Esophagus (tissue), 2 donors: Measurements from ENCODE around the gene OTX2. TPM values are rescaled to one million over a fixed set of nuclear protein-coding genes. Genes with fewer than 3 reads are reported as not detected.

Experiments
- H3K27ac ChIP-seq, 2 donors: one replicate each; pipeline ENCODE4 v1.5.1; 2013; ENCODE audit warnings: low read depth in 2 of 2, mild to moderate bottlenecking in 2 of 2, inconsistent platforms in 1 of 2, low read length in 1 of 2, moderate library complexity in 1 of 2
- H3K27me3 ChIP-seq, 2 donors: one replicate each; pipeline ENCODE4 v1.6.1; 2013; ENCODE audit warnings: low read length in 2 of 2, control low read depth in 1 of 2, mild to moderate bottlenecking in 1 of 2; ENCODE audit not compliant: insufficient read depth in 2 of 2, control insufficient read depth in 1 of 2
- H3K36me3 ChIP-seq, 2 donors: one replicate each; pipeline ENCODE4 v1.6.1; 2013; ENCODE audit warnings: low read length in 1 of 2; ENCODE audit not compliant: control insufficient read depth in 2 of 2, insufficient read depth in 2 of 2
- H3K4me1 ChIP-seq, 2 donors: one replicate each; pipeline ENCODE4 v1.6.1; 2013; ENCODE audit warnings: low read length in 1 of 2; ENCODE audit not compliant: control insufficient read depth in 2 of 2, insufficient read depth in 2 of 2
- H3K4me3 ChIP-seq, 2 donors: one replicate each; pipeline ENCODE4 v1.5.1; 2013; ENCODE audit warnings: low read length in 2 of 2, mild to moderate bottlenecking in 2 of 2, low read depth in 1 of 2, moderate library complexity in 1 of 2
- H3K9me3 ChIP-seq, 2 donors: one replicate each; pipeline ENCODE4 v1.6.1; 2013; ENCODE audit warnings: mild to moderate bottlenecking in 2 of 2, low read depth in 1 of 2, low read length in 1 of 2, moderate library complexity in 1 of 2; ENCODE audit not compliant: control insufficient read depth in 2 of 2, insufficient read depth in 1 of 2
- WGBS, 2 donors: extraction: QIAGEN DNeasy Blood & Tissue Kit; methylation state at CpG; one replicate each; pipeline ENCODE4 v1.1.7; 2013; 5-methylcytosine and 5-hydroxymethylcytosine counted together
- polyA plus RNA-seq, 2 donors: library from polyadenylated mRNA; stranded (reverse); fragments of 200-250 nt; gene quantifications; one replicate each; pipeline ENCODE4 v1.2.3, GENCODE V29; 2013
- donor health status: healthy with polysubstance abuse.
- donor health status: Bipolar disorder and iron deficiency.

Gene OTX2
- polyA plus RNA-seq, 2 donors: not detected

GRCh38 chr14:56829151-56829550, 18.9 kb upstream of the OTX2 start:
- no peak overlapping the region for H3K27ac ChIP-seq
- H3K9me3 ChIP-seq: no peaks in the 10 kb centered on the region
- H3K4me3 ChIP-seq: no peak overlapping the region
- no peaks in the 10 kb centered on the region for H3K36me3 ChIP-seq
- H3K4me1 ChIP-seq: no peaks in the 10 kb centered on the region
- H3K27me3 ChIP-seq: no peaks in the 10 kb centered on the region
- WGBS, 2 donors: 81 to 85% methylated on average over 4 of the region's 4 CpGs

GRCh38 chr14:56826214-56826613, 15.9 kb upstream of the OTX2 start:
- no peaks in the 10 kb centered on the region for H3K27me3 ChIP-seq
- no peak overlapping the region for H3K4me3 ChIP-seq
- H3K27ac ChIP-seq: no peak overlapping the region
- no peaks in the 10 kb centered on the region for H3K9me3 ChIP-seq
- no peaks in the 10 kb centered on the region for H3K4me1 ChIP-seq
- 71 to 77% methylated on average over 4 of the region's 4 CpGs for WGBS, 2 donors
- no peaks in the 10 kb centered on the region for H3K36me3 ChIP-seq

GRCh38 chr14:56821805-56822610, 11.7 kb upstream of the OTX2 start:
- H3K27ac ChIP-seq: no peak overlapping the region
- no peak overlapping the region for H3K4me3 ChIP-seq
- no peaks in the 10 kb centered on the region for H3K9me3 ChIP-seq
- no peaks in the 10 kb centered on the region for H3K36me3 ChIP-seq
- H3K4me1 ChIP-seq: no peaks in the 10 kb centered on the region
- H3K27me3 ChIP-seq: peaks cover 2 to 6% of the 10 kb centered on the region in 2 donors
- 39 to 40% methylated on average over 6 of the region's 6 CpGs for WGBS, 2 donors

- H3K27me3 ChIP-seq: peaks cover 6 to 7% of the 10 kb centered on the region in 2 donors
- no peaks in the 10 kb centered on the region for H3K36me3 ChIP-seq
- WGBS, 2 donors: 51 to 52% methylated on average over 4 of the region's 4 CpGs
- H3K9me3 ChIP-seq: no peaks in the 10 kb centered on the region
- H3K27ac ChIP-seq: no peak overlapping the region
- H3K4me1 ChIP-seq: no peaks in the 10 kb centered on the region
- no peak overlapping the region for H3K4me3 ChIP-seq
These were observed 10.9 kb upstream of the OTX2 start for GRCh38 chr14:56821177-56821576.

- no peaks in the 10 kb centered on the region for H3K36me3 ChIP-seq
- H3K27me3 ChIP-seq: peaks cover 6 to 19% of the 10 kb centered on the region in 2 donors
- H3K27ac ChIP-seq: no peak overlapping the region
- no peaks in the 10 kb centered on the region for H3K4me1 ChIP-seq
- no peak overlapping the region for H3K4me3 ChIP-seq
- H3K9me3 ChIP-seq: peaks cover 0 to 2% of the 10 kb centered on the region in 2 donors
- 4 to 5% methylated on average over 30 to 31 of the region's 31 CpGs for WGBS, 2 donors
These were observed 7.2 kb upstream of the OTX2 start for GRCh38 chr14:56817396-56817921.

- Histone ChIP-seq H3K4me1 (no peaks in the 10 kb centered on the region), H3K9me3 (peaks cover 0 to 2% of the 10 kb centered on the region in 2 donors), H3K4me3 (no peak overlapping the region), H3K27ac (no peak overlapping the region), H3K36me3 (no peaks in the 10 kb centered on the region), H3K27me3 (peaks cover 11 to 25% of the 10 kb centered on the region in 2 donors)
- WGBS, 2 donors: 5% methylated on average over 66 of the region's 66 CpGs
These were observed 6.5 kb upstream of the OTX2 start for GRCh38 chr14:56816574-56817391.

GRCh38 chr14:56815745-56816144, 5.5 kb upstream of the OTX2 start:
- Histone ChIP-seq H3K4me3 (no peak overlapping the region), H3K27me3 (peaks cover 9 to 26% of the 10 kb centered on the region in 2 donors), H3K36me3 (no peaks in the 10 kb centered on the region), H3K27ac (no peak overlapping the region), H3K4me1 (no peaks in the 10 kb centered on the region), H3K9me3 (peaks cover 0 to 2% of the 10 kb centered on the region in 2 donors)
- WGBS, 2 donors: 18 to 24% methylated on average over 5 of the region's 5 CpGs

GRCh38 chr14:56814969-56815700, 4.9 kb upstream of the OTX2 start:
- no peaks in the 10 kb centered on the region for H3K4me1 ChIP-seq
- H3K36me3 ChIP-seq: no peaks in the 10 kb centered on the region
- 9 to 14% methylated on average over 4 of the region's 4 CpGs for WGBS, 2 donors
- H3K4me3 ChIP-seq: no peak overlapping the region
- H3K9me3 ChIP-seq: peaks cover 0 to 2% of the 10 kb centered on the region in 2 donors
- no peak overlapping the region for H3K27ac ChIP-seq
- peaks cover 9 to 26% of the 10 kb centered on the region in 2 donors for H3K27me3 ChIP-seq

- WGBS, 2 donors: 10 to 13% methylated on average over 7 of the region's 7 CpGs
- no peak overlapping the region for H3K4me3 ChIP-seq
- peaks cover 0 to 2% of the 10 kb centered on the region in 2 donors for H3K9me3 ChIP-seq
- no peak overlapping the region for H3K27ac ChIP-seq
- no peaks in the 10 kb centered on the region for H3K4me1 ChIP-seq
- peaks cover 9 to 30% of the 10 kb centered on the region in 2 donors for H3K27me3 ChIP-seq
- H3K36me3 ChIP-seq: no peaks in the 10 kb centered on the region
These were observed 4.3 kb upstream of the OTX2 start for GRCh38 chr14:56814519-56814959.
